ENCODE results near the gene SUFU. TPM values are rescaled to one million over a fixed set of nuclear protein-coding genes. Genes with fewer than 3 reads are reported as not detected.
"Not testable (repeated sequence)": the region's sequence is repeated elsewhere in the genome, so short reads cannot be mapped to it uniquely, and the experiment has no call there.

SUFU gene
- total and polyA plus RNA-seq, 7 donors = 1.2 to 10.5 (median 6.6) TPM

- 88 to 89% methylated on average over 7 of the region's 7 CpGs for WGBS, 2 donors
- H3K27ac ChIP-seq = no peak overlapping the region
- H3K4me3 ChIP-seq = no peak overlapping the region
- TF ChIP-seq POLR2AphosphoS5 (IDR thresholded peaks at IDR 0.05) (no peak), CTCF (IDR thresholded peaks at IDR 0.05) (no peak), EP300 (IDR thresholded peaks at IDR 0.05) (no peak), POLR2A (IDR thresholded peaks at IDR 0.05) (no peak)
- intact Hi-C loops (cut with DNase I) = no loop called here
- H3K4me1 ChIP-seq = no peaks in the 10 kb centered on the region
- no peaks in the 10 kb centered on the region for H3K9me3 ChIP-seq
- DNase-seq = no peak
- peaks cover 0 to 25% (median 2%) of the 10 kb centered on the region in 4 donors for H3K36me3 ChIP-seq
- H3K27me3 ChIP-seq = no peaks in the 10 kb centered on the region
These were observed 19.7 kb downstream of the SUFU start for GRCh38 chr10:102523250-102524029.

DNA sequence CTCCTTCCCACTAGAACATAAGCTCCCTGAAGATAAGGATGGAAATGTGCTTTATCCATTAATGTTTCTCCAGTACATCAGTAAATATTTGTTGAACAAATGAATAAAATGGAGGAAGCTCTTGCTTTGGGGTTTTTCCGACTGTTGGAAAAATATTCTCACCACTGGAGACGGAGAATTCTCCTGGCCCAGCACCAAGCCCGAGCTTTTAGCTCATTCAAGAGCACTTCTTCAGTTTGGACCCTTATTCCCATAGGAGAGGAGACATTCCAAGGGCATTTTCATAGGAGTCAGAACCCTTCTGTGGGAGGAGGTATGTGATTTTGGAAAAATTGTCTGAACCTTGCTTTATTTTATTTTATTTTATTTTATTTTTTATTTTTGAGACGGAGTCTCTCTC lies 21.0 kb downstream of the SUFU start:
- 86 to 87% methylated on average over 4 of the region's 4 CpGs for WGBS, 2 donors
- Histone ChIP-seq H3K36me3 (peaks cover 0 to 23% (median 2%) of the 10 kb centered on the region in 4 donors), H3K4me1 (no peaks in the 10 kb centered on the region), H3K9me3 (no peaks in the 10 kb centered on the region), H3K27ac (no peak overlapping the region), H3K4me3 (no peak overlapping the region), H3K27me3 (no peaks in the 10 kb centered on the region)
- TF ChIP-seq POLR2A (IDR thresholded peaks at IDR 0.05) = no peak
- no peak for TF ChIP-seq POLR2AphosphoS5 (IDR thresholded peaks at IDR 0.05)
- TF ChIP-seq CTCF (IDR thresholded peaks at IDR 0.05) = no peak
- TF ChIP-seq EP300 (IDR thresholded peaks at IDR 0.05) = no peak
- intact Hi-C loops (cut with DNase I) = no loop called here
- DNase-seq = no peak

DNA sequence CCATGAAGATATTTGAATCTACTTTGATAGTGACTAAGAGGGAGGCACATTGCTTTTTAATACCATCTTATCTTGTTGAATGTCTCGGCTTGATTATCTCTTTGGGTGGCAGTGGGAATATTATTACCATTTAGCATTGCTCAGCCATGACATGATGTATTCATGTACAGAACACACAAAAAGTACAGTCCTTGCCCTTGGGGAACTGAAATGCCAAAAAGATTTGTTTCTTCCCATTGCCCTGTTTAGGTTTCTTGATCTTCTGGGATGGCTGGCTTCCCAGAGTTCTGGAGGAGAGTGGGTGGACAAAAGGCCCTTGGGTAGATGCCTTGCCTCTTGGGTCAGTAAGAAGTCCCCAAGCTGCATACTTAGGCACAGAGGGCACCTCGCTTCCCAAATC lies 23.8 kb downstream of the SUFU start:
- Histone ChIP-seq H3K4me1 (no peaks in the 10 kb centered on the region), H3K27ac (no peak overlapping the region), H3K36me3 (peaks cover 0 to 23% (median 2%) of the 10 kb centered on the region in 4 donors), H3K27me3 (no peaks in the 10 kb centered on the region), H3K9me3 (no peaks in the 10 kb centered on the region), H3K4me3 (no peak overlapping the region)
- intact Hi-C loops (cut with DNase I) = no loop called here
- DNase-seq = no peak
- TF ChIP-seq EP300 (IDR thresholded peaks at IDR 0.05) = no peak
- no peak for TF ChIP-seq POLR2AphosphoS5 (IDR thresholded peaks at IDR 0.05)
- TF ChIP-seq CTCF (IDR thresholded peaks at IDR 0.05) = no peak
- no peak for TF ChIP-seq POLR2A (IDR thresholded peaks at IDR 0.05)
- 94 to 98% methylated on average over 2 of the region's 2 CpGs for WGBS, 2 donors

GRCh38 chr10:102534333-102534732 lies 30.6 kb downstream of the SUFU start:
- Histone ChIP-seq H3K27ac (no peak overlapping the region), H3K27me3 (no peaks in the 10 kb centered on the region), H3K9me3 (no peaks in the 10 kb centered on the region), H3K4me1 (no peaks in the 10 kb centered on the region), H3K36me3 (no peaks in the 10 kb centered on the region), H3K4me3 (no peak overlapping the region)
- DNase-seq = no peak
- intact Hi-C loops (cut with DNase I) = no loop called here
- TF ChIP-seq EP300 (IDR thresholded peaks at IDR 0.05) (no peak), POLR2AphosphoS5 (IDR thresholded peaks at IDR 0.05) (no peak), CTCF (IDR thresholded peaks at IDR 0.05) (no peak), POLR2A (IDR thresholded peaks at IDR 0.05) (no peak)
- 88 to 93% methylated on average over 13 of the region's 13 CpGs for WGBS, 2 donors

GRCh38 chr10:102534966-102535365 lies 31.2 kb downstream of the SUFU start:
- H3K9me3 ChIP-seq; DNase-seq; intact Hi-C loops (cut with DNase I); H3K4me3 ChIP-seq; H3K27me3 ChIP-seq; H3K27ac ChIP-seq; H3K4me1 ChIP-seq; H3K36me3 ChIP-seq: not testable (repeated sequence)
- 94 to 97% methylated on average over 9 of the region's 9 CpGs for WGBS, 2 donors

All from sigmoid colon (tissue), 7 donors.